GM19324 (cell line): ENCODE data around the gene TGFBI.
A peak's percentile ranks its signal among the peaks of the same experiment; 100 is the strongest.

Source experiments
- ATAC-seq: cut with Tn5 transposase; IDR thresholded peaks from one replicate; pipeline ENCODE4 v1.9.1; 2021; ENCODE audit warnings: mild to moderate bottlenecking, moderate library complexity; ENCODE audit not compliant: unreplicated experiment, low FRiP score

The TGFBI gene

DNA sequence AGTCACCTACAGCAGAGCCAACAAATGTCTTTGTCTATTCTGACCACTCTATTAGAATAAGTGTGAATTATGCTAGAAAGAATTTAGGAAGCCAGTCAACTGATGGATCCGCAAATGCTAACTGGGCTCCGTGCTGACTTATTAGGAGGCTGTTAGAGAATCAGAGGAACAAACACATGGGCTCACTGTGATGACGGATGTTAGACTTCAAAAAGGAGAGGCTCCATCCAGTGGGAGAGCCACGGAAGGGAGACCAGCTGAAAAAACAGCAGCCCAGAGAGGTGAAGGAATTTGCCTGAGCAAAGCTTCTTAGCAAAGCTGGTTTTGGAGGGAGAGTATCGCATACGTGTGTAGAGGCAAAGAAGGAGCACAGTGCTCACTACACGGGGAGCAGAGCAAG is 5.8 kb upstream of the TGFBI start:
- ATAC-seq = no peak

GRCh38 chr5:136023958-136024541 is 4.7 kb upstream of the TGFBI start:
- ATAC-seq = no peak

DNA sequence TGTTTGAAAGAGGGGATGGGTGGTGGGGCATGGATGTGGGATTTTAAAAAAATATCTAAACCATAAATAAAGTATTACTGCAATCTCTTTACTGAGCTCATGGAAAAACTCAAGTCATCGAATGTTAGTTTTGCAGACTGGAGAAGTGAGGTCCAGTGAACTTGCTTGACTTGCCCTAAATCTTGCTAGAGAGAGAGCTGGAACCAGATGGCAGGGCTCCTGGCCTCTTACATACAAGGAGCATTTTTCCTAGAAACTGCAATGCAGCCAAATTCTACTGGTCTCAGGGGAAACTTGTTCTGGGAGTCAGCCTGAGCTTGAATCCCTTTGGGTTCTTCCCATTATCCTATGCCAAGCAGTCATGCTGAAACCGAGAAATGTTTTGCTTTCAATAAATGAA is 2.9 kb upstream of the TGFBI start:
- no peak for ATAC-seq

GRCh38 chr5:136026636-136027035 is 2.2 kb upstream of the TGFBI start:
- no peak for ATAC-seq

GRCh38 chr5:136027311-136027710 is 1.5 kb upstream of the TGFBI start:
- no peak for ATAC-seq

DNA sequence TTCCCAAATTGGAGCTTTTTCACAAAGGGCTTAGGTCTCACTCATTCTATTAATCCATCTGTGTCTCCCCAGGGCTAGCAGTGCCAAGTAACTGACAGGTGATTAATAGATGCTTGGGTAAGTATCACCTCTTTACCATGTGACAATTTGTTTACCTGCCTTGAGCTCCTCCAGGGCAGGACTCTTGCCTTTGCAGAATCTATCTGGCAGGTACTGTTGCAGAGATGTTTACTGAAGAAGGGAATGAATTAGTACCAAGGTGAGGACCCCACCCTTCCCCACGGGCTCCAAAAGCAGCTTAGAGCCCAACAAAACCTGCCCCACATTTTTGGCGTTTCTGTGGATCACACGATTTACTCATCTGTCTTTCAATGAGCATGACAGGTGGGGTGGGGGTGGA is 698 bp upstream of the TGFBI start:
- no peak for ATAC-seq

DNA sequence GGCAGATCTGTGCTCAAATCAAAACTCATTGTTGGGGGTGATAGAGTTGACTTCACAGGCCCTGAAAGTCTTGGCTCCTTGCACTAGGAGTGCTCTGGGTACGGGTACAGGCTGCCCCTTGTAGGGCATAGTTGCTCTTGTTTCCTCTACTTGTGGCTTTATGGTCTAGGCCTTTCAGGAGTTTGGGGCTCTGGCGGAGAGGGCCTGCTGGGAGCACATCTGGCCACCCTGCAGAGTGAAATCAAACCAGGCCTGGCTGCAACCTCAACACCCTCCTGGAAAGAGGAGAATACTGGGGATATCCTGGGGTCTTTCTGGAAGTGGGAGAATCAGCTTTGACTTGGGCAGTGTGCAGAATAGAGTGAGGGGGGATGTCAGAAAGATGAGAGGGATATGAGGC is 1.5 kb downstream of the TGFBI start:
- no peak for ATAC-seq

DNA sequence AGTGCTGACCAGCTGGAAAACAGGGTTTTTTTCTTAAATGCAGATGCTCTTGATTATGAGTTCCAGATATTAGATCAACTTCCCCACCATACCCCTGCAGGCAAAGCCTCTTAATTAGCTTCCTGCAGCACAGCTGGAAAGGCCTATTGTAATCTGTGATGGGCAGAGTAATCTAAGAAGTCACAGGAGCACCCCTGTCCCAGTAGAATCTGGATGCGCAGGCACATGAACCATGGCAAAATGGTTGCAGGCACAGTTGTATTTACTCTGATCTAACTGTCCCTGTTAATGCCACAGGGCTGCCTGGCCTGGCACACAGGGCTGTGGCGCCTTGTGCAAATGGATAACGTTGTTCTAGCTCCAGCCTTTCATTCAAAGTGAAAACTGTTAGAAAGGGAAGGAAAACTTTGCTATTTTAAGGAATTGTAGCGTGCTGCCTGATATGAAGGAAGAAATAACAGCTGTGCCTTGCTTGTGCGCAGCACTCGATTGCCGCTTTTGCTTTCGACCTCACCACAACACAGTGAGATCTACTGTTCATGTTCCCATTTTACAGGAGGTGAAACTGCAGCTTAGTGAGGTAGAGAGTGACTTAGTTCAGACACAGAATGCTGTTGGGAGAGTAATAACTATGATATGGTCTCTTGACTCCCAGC is 2.3 kb downstream of the TGFBI start:
- ATAC-seq = peak; percentile 81

DNA sequence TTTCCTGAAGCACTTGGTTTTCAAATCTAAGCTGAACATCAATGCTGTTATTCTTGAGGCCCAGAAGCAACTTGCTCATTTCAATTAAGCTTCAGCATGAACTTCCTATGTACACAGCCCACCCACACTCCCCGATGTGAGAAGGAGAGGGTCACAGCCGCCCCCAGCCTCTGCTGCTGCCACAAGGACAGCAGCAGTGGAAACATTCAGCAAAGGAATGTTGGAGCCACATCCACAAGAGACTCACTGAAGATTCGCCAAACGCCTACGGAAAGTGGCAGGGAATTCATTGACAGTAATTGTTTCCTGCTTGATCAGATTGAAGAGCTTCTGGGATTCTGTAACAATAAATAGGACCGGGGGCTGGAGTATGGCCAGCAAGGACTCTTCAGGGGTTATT is 2.9 kb downstream of the TGFBI start:
- ATAC-seq = no peak

DNA sequence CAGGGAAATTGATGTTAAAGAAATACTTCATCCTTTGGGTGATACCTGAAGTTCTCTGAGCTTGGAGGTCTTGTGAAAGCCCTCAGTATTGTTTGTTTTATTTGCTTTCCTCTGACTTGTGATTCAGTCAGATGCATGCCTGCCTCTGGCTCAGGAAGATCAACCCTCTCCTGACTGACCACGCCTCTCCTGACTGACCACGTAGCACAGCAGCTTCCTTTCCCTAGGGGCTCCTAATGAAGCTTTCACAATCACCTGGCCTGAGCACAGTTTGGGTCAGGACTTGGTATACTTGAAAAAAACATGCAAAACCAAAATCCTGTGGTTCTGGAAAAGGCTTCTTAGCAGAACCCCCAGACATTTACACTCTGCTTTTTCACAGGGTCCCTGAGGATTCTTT is 3.8 kb downstream of the TGFBI start:
- no peak for ATAC-seq

GRCh38 chr5:136033234-136033633 is 4.4 kb downstream of the TGFBI start:
- no peak for ATAC-seq

GRCh38 chr5:136033848-136034247 is 5.1 kb downstream of the TGFBI start:
- no peak for ATAC-seq

DNA sequence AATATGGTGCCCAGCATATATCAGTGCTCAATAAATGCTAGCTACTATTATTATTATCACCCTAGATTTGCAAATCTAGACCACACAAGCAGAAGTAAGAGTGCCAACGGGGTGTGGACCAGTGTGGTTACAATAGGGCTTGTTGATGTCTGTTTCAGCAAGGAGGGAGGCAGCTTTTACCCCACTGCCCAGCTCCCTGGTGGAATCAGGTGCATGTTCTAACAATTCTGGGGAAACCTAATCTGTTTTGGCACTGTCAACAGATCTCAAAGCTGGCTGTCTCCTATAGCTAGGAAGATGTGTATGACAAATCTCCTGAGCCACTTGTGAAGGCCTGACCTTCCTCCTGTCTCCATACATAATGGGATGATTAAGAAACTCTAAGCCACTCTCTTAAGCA is 5.7 kb downstream of the TGFBI start:
- ATAC-seq = no peak

DNA sequence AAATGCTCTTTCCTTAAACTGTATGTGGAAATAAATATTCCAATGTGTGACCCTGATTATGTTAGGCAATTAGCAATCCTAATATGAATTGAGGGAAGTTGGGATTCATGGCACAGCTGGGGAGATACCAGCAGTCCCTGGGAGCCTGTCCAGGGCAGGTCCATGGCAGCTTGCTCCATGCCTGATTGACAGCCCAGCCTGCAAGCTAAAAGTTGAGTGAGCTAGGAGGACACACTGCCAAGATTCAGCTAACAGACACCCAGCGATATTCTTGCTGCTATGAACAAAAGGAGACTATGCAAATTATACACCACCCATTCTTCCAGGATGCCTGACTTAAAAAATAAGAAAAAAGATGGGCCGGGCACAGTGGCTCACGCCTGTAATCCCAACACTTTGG is 6.2 kb downstream of the TGFBI start:
- ATAC-seq = no peak

DNA sequence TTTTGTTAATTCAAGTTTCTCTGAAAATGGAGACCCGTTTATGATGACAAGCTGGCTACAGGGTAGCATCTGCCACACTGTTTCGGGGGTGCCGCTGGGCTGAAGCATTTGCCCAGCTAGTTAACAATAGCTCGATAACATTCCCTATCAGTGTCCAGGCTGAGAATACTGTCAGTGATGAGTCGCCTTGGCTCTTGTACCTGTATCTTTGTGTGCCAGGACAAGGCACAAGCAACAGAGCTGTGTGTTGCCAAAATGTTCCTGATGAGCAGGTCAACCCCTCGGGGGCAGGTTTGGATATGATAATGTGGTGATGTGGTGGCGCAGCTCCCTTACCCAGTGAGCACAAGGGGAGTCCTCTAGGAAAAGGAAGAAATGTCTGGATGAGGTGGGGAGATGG is 7.0 kb downstream of the TGFBI start:
- no peak for ATAC-seq

- ATAC-seq = no peak
Observed at GRCh38 chr5:136036293-136036911, 7.6 kb downstream of the TGFBI start.

DNA sequence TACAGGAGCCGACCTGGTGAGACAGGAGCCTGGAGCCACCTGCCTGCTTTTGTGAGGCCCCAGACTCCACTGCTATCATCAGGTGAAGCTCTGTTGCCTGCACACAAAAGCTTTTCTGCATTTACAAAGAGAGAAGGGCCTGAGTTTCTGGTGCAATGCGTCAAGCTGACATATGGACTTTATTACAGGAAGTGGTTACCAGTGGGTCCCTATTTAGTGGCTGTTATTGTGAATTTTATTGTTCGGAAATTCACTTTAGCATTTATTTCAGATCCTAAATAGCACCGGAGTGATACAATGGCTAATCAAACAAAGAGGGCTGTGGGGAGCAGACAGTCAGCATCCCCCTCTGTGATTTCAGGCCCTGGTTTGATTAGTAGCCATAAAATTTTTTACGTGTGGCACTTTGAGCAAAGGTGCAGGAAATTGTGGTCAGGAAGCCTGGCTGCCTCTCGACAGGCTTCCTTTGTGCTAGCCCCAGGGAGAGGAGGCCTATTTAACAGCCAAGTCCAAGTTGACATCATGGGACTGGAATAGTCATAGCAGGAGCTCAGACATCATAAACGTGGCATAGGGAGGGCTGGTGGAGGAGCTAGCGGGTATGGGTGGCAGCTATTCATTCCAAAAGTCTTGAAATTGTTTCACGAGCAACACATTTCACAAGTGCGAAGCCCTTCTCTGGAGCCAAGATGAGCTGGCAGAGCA is 8.4 kb downstream of the TGFBI start:
- ATAC-seq = no peak

- ATAC-seq = no peak
Observed at GRCh38 chr5:136038635-136039034, 9.8 kb downstream of the TGFBI start.

- ATAC-seq = no peak
Observed at GRCh38 chr5:136039202-136039601, 10.4 kb downstream of the TGFBI start.

- no peak for ATAC-seq
Observed at GRCh38 chr5:136040746-136041415, 12.1 kb downstream of the TGFBI start.

GRCh38 chr5:136042156-136042555 is 13.4 kb downstream of the TGFBI start:
- no peak for ATAC-seq
